T follicular helper cell (primary cell): ENCODE measurements around the gene DPYSL5.

Experiments
- DNase-seq: peaks from one replicate; pipeline ENCODE4 v3.0.0-alpha.2; 2020; ENCODE audit warnings: low read depth

DPYSL5 gene

DNA sequence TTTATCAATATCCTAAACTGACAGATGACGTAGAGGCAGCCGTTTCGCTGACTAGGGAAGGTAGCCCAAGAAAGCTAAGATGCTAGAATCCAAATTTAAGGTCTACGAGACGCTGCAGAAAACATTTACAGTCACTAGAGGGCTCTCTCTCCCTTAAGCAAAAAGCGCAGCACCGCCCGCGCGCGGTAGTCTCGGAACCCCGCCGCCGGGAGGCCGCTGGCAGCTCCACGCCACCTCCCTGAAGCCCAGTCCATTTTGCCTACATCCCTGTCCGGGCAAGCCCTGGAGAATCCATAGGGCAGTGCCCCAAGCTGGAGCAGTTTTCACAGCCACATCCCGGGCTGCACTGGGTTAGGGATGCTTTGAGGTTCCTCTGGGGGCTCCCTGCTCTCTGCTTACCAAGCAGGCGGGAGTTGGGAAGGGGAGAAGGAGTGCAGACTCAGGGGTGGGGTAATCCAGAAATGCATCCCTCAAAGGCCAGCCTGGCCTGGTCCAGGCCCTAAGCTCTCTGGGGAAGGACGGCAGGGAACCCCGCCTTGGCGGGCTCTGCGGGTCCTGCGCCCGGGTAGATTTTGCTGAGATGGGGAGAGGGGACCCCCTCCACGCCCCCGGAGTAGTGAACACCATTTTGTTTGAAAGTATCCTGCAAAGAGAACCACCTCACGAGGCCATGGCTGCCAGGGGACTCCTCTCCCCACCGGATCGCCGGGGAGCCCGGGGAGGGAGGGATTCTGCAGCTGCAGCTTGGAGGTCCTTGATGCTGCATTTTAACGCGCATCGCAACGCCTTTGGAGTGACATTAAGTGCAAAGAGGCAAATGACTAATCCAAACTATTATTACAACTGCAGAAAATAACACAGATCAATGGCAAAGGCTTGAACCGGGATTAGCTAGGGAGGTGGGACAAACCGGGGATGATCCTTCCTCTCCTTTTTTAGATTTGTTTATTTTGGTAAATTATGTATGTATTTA is 1.3 kb upstream of the DPYSL5 start:
- DNase-seq, result peak; percentile 31

DNA sequence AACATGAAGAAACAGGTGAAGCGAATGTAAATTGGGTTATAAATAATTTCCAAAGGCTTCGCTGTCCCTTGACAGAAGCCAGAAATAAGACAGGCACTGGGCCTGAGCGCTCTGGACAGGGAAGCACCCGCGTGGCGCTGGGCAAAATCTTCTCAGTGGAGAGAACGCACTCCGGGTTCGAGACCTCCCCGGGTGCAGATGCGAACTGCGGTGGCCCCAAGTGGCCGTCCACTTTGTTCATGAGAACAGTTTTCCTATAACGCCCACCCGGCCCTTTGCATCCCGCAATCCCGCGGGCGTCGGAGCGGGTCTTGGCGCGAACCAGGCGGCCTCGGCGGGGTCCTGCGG is 651 bp upstream of the DPYSL5 start:
- DNase-seq, result no peak

DNA sequence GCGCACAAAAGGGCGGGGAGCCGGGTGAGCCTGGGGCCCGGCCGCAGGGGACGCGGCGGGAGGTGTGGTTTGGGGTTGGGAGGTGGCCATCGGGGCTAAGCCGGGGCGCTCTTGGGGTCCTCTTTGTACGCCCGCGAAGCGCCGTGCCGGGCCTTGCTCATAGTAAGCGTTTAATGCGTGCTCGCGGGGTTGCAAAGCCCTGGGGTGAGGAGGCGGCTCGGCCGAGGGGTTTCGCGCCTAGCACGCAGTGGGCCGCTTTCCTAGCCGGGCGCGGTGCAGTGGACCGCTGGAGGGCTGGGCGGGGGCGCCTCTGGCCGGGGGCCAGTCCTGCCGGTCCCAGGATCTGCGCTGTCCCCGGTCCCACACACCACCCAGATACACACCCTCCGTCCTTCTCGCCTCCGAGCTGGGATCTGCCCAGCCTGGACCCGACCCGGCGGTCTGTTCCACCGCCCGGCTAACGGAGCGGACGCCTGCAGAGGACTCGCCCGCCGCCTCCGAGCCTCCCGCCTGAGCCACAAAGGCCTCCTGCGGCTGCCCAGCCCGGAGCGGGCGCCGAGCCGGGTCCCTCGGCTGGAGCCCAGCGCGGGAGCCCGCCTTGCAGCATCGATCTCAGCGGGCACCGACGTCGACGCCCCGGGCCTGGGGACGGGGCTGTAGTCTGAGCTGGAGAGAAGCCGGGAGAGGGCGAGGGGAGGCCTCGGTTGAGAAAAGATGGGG is 564 bp downstream of the DPYSL5 start:
- no peak for DNase-seq

DNA sequence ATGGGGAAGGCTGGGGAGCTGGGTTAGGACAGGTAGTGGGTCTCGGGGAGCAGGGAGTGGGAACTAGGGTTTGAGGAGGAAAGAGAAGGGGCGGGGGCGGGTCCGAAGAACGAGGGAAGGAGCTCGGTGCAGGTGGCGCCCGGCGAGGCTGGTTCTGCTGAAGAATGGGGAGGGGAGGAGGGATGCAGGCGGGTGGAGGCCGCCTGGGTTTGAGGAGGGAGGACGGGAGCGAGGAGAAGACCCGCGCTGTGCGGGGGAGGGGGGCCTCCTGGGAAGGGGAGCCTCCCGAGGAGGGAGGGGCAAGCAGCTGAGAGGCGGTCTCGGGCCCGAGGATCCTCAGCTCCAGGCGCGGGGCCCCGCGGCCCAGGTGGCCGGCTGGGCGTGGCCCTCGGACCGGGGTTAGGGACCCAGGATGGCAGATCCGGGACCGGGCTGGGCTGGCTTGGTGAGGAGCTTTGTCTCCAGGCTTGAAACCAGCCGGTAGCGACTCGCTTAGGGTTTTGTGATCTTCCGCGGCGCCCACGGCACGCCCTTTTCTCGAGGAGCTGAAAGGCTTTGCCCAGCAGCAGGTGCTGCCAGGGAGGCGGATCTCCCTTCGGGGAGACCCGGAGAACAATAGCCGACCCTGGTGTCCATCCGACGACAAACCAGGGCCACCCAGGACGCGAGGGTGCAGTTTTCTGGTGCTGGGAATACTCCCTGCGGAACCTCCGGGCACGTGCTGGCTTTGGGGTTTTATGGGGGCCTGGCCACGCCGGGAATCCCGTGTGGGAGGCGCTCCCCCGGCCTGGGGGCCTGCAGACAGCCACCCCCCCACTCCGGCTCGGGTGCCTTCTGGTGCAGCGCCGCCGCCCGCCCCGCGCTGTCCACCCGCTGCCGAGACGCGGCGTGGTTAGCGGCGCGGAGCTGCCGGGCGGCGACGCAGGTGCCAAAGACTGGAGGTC is 1.4 kb downstream of the DPYSL5 start:
- DNase-seq, result no peak

DNA sequence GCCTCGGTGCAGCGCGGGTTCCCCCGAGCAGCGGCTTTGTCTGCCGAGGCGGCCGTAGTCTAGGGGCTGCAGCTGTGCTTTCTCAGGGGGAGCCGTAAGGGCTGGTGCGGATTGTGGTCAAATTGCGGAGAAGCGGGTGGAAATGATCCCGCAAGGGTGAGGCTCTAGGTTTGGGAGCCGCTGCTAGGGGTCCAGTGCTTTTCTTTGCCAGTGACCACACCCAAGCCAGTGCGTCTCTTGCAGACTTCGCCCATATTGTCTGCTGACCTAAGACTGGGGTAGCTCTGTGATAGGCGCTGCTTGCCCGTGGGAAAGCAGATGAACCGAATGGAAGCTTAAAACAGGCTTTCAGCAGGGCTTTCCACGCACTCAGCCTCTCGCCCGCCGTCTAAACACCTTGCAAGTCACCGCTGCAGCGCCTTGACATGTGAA is 2.1 kb downstream of the DPYSL5 start:
- no peak for DNase-seq

DNA sequence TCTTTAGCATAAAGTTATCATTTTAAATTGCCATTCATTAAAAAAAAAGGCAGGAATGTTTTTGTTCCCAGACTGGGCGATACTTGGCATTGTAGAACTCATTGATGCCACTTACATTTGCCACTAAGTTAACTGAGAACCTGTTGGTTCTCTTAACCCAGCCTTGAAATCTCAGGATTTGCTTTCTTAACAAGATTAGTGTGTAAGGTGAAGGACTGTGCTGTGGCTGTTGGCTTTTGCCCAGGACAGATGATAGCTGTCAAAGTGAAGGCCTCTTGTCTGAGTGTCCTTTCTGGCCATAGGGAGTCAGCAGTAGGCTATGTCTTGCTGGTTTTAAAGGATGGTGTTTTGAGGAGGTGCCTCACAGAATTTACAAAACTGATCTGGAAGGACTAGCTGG is 2.6 kb downstream of the DPYSL5 start:
- DNase-seq, result no peak

DNA sequence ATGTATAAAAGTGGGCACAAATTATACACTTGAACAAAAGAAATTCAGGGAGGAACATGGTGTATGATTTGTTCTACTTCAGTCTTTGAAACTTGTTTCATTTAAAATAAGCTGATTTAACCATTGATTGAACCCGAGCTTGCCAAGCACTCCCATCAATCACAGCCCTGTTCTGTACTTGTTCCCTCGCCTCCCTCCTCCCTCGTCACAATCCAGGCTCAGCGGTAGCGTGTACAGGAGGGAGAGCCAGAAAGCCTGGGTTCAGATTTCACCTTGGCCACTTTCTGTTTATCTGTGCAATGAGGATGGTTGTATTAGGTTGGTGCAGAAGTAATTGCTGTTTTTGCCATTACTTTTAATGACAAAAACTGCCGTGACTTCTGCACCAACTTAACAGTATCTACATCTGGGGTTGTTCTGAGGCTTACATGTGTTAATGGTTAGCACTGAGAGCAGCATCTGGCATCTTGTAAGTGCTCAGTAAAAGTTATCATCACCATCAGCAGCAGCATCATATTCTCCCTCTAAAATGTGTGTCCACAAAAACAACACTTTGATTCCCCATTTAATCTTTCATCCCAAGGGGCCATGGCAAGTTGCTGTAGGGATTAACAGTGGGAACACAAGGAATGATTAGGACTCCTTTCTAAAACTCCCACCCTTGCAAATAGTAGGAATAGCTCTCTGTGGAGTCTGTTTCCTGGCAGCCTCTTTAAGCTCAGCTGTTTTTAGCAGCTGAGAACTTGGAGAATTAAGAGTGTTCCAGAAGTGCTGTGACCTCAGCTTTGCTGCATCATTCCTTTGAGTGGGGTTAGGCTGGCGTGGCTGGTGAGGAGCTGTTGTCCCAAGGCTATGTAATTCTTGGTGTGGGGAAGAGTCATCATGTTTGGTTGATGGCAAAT is 4.7 kb downstream of the DPYSL5 start:
- no peak for DNase-seq

DNA sequence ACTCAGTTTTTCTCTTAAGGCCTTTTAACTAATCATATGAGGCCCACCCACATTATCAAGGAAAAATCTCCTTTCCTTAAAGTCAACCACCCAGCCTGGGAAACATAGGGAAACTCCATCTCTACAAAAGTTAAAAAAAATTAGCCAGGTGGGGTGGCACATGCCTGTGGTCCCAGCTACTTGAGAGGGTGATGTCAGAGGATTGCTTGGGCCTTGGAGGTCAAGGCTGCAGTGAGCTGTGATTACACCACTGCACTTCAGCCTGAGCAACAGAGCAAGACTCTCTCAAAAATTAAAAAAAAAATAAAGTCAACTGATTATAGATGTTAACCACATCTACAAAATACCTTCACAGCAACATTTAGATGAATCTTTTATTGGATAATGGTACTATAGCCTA is 5.8 kb downstream of the DPYSL5 start:
- no peak for DNase-seq

DNA sequence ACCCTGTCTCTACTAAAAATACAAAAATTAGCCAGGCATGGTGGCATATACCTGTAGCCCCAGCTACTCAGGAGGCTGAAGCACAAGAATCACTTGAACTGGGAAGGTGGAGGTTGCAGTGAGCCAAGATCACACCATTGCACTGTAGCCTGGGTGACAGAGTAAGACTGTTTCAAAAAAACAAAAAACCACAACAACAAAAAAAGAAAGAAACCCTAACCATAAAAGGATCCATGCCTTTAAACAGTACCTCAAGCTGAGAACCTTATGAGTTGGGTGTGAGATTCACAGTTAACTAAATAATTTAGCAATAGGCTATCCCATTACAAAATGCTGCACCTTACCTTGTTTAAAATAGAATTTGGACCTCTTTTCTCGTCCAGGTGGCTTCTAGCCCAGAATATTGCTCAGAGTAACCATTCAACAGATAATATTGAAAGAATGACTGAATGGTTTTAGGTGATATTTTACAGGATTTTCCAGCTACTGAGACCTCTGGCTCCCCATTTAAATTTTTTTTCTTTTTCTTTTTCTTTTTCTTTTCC is 6.4 kb downstream of the DPYSL5 start:
- no peak for DNase-seq

DNA sequence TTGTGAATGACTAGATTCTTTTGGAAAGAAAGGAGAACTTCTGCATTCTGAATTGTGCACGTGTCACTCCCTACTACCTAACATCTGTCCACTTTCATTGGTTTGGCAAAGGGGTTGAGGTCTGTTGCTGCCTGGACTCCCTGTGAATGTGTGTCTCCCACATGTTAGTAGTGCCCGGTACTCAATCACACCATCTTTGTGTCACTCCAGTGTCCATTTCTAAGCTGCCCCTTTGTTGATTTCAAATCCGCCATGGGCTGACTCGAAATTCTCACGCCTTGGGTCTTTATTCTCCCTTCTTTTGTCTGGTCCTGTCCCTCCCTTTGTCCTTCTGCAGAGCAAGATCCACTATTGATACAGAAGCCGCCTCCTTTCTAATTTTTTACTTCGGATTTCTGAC is 7.5 kb downstream of the DPYSL5 start:
- no peak for DNase-seq

DNA sequence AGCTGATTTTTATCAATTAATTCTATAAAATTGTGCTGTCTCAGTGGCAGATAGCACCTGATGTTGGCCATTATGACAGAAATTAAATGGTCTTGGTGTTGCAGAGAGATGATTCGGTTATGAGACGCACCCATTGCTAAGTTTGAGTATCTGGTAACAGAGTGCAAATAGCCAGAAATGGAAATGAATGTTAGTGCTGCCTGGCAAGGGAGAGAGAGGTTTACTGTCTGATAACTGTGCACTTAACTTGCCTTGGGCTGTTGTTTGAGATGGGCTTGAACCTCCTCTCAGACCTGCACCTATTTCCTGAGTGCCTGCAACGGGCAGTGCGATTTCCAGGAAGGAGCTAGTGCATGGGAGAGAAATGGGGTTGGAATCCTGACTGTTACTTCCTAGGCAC is 11.7 kb downstream of the DPYSL5 start:
- no peak for DNase-seq

DNA sequence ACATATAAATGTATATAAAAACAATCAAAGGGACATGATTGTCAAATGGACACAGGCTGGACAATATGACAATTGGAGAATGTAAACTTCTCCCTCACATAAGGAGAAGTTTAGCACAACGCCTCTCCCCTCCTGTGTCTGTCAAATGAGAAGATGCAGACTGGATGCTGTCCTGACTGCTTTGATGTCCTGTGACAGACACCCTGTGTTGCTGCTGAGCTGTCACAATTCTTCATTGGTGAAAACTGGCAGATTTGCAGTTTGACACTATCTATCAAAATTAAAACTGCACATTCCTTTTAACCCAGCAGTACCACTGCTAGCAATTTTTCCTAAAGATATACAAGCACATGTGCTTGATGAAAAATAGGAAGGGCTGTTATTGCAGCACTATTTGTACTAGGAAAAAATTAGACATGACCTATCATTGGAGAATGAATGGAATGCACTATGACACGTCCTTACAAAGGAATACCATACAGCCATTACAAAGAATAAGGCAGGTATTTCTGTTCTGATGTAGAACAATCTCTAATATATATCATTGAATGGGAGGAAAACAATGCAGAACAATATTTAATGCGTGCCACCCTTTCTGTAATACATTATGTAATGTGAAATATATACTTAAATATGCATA is 12.4 kb downstream of the DPYSL5 start:
- DNase-seq, result no peak

DNA sequence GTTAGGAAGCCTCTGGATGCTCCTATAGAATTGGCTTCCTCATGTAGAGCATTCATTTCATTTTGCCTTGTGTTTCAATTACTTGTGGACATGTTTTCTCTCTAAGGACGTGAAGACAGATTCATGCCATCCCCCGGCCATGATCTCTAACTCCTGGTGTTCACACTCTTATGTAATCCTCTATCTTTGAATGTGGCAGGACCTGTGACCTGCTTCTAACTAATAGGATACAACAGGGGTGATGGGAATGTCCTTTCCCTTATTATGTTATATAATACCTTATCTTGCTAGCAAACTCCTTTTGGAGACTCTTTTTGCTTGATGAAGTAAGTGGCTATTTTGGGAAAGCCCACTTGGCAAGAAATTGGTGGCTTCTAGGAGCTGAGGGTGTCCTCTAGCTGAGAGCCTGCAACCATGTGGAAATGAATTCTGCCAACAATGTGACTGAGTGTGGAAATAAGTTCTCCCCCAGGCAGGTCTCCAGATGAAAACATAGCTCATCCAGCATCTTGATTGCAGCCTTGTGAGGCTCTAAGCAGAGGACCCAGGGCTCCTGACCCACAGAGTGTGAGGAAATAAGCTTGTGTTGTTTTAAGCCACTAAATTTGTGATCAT is 13.8 kb downstream of the DPYSL5 start:
- no peak for DNase-seq

DNA sequence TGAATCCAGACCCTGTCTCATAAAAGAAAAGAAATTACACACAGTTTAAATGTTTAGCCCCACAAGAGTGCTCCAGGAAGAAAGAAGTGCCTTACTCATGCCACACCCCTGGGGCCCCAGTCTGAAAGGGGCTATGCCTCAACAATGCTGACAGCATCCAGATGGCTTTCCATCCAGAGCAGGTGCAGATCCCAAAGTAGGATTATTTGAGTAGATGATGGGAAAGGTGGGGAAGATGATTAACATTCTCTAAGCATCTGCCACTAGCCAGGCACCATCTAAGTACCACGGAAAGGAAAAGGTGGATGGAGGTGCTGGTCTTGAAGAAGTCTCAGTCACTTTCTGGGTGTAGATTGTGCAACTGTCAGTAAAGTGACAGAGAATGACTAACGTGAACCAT is 16.3 kb downstream of the DPYSL5 start:
- DNase-seq, result no peak

DNA sequence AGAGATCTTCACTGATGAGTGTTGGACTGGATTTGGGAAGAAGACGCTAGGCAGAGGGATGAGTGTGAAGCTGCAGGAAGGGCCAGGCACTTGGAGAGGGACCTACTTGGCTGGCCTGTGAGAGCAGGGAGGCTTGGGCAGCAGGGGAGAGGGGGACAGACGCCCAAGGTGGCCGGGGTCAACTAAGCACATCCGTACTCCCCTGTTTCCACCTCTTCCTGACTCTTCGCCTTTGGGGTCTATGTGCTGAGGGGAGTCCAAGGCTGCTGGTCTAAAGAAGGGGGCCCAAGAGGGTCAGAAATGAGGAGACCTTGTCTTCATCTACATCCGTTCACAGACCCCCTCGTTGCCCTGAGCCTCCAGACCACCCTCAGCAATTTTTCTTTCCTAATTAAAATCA is 16.7 kb downstream of the DPYSL5 start:
- no peak for DNase-seq

DNA sequence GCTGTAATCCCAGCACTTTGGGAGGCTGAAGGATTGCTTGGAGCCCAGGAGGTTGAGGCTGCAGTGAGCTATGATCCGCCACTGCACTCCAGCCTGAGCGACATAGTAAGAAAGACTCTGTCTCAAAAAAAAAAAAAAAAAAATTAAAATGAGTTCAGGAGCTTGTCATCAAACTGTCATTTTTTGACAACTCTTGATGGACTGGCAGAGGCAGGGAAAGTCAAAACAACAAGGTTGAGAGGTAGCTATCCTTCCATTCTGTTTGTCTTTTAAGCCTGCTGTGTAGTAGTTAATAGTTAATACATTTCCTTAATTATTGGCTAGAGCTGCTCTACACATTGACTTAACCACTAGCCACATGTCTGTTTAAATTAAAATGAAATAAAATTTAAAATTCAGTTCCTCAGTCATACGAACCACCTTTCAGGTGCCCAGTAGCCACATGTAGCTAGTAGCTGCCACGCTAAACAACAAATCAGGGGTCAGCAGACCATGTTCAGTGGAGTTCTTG is 22.7 kb downstream of the DPYSL5 start:
- DNase-seq, result no peak

DNA sequence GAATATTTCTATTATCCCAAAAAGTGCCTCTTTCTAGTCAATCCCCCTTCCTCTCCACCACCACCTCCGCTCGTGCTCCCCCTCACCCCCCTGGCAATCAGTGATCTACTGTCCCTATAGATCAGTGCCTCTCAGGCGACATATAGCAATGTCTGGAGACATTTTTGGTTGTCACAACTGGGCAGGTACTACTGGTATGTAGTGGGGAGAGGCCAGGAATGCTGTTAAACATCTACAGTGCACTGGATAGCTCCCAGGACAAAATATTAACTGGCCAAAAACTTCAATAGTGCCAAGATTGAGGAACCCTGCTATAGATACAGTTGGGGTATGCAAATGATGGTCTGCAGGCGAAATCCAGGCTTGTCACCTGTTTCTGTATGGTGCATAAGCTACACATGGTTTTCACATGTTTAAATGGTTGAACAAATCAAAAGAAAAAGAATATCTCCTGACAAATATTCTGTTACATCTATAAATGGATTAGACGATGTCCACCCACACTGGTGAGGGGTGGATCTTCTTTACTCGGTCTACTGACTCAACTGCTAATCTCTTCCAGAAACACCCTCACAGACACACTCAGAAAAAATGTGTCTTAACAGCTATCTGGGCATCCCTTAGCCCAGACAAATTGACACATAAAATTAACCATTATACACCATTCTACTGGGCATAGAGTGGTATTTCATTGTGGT is 25.5 kb downstream of the DPYSL5 start:
- no peak for DNase-seq

DNA sequence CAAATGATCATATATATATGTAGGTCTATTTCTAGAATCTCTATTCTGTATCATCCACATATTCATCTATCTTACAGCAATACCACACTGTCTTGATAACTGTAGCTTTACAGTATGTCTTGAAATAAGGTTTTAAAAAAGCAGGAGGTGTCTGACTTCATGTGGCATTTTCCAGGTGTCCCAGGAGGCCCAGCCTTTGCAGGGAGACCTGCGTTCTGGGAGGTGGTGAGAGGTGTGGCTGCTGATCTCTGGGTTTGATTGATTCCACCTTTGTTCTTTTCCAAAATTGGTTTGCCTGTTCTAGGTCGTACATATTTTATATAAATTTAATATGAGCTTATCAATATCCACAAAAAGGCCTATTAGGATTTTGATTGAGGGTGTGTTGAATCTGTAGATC is 26.6 kb downstream of the DPYSL5 start:
- DNase-seq, result no peak

DNA sequence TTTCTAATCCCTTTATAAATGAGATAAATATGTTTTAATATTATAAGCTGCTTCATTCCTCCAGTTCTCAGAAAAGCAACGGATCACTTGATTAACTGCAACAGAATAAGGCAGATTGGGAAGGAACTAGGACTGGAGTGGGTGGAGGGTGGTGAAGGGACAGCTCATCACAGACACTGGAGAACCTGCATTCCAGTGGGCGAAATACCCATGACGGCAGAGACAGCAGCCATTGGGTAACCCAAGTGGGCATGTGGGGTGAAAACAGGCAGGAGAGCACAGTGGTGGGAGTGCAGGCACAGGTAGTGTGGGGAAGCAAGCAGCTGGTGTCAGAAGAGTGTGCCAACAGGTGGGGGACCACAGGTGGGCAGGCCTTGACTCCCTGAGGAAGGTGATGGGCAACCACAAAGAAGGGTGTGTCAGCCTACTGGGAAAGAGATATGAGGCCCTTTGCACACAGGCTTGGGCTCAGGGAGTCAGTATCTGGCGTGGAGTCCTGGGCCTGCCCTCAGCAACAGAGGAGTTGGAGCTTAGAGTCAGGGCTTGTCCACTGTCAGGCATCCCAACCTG is 27.2 kb downstream of the DPYSL5 start:
- no peak for DNase-seq
